B cell (primary cell): ENCODE results near the gene GULP1.

ENCODE experiments used
- EZH2 ChIP-seq: IDR thresholded peaks from 2 replicates; pipeline ENCODE4 v1.6.1; 2012; ENCODE audit warnings: borderline replicate concordance, low read depth, mild to moderate bottlenecking, moderate library complexity, low read length; ENCODE audit not compliant: insufficient read depth, poor library complexity, severe bottlenecking
- TF ChIP-seq, protein P1 (sequence below): fragments of 200-600 bp; IDR thresholded peaks from one replicate; pipeline ENCODE4 v1.8.0; 2022; ENCODE audit warnings: antibody characterized with exemption, mild to moderate bottlenecking

DNA sequence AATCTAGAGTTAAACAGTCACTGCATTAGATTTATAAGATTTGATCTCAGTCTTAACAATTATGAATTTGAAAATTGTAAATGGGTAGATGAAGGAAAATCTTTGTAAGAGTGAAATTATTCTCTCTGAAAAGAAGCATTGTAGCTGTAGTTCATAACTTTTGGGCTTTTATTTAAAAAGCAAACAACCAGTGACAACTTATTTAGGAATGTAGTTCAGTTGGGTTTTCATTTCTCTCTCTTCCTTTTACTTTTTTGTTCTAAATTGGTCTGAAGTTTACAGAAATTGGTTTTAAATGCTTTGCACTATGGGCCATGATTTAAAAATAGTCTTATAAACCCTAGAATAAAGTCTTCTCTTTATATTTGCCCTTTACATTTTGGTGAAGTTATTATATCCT, 296.6 kb downstream of the GULP1 start:
- TF ChIP-seq, protein P1, sequence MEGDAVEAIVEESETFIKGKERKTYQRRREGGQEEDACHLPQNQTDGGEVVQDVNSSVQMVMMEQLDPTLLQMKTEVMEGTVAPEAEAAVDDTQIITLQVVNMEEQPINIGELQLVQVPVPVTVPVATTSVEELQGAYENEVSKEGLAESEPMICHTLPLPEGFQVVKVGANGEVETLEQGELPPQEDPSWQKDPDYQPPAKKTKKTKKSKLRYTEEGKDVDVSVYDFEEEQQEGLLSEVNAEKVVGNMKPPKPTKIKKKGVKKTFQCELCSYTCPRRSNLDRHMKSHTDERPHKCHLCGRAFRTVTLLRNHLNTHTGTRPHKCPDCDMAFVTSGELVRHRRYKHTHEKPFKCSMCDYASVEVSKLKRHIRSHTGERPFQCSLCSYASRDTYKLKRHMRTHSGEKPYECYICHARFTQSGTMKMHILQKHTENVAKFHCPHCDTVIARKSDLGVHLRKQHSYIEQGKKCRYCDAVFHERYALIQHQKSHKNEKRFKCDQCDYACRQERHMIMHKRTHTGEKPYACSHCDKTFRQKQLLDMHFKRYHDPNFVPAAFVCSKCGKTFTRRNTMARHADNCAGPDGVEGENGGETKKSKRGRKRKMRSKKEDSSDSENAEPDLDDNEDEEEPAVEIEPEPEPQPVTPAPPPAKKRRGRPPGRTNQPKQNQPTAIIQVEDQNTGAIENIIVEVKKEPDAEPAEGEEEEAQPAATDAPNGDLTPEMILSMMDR, result no peak
- TF ChIP-seq EZH2, result no peak
